Measurements from ENCODE around the gene MAP4K3. TPM values are rescaled to one million over a fixed set of nuclear protein-coding genes. Genes with fewer than 3 reads are reported as not detected.

Gene MAP4K3
- total RNA-seq, 1 experiment from 2014 or later, result 35.5 TPM

- Histone ChIP-seq H3K4me1 (ENCODE audit: insufficient read depth, low read length, poor library complexity, severe bottlenecking) (peaks cover 17% of the 10 kb centered on the region), H3K4me3 (ENCODE audit: low read depth, low read length, poor library complexity, severe bottlenecking) (no peak overlapping the region), H3K36me3 (ENCODE audit: insufficient read depth, low read length, poor library complexity, severe bottlenecking) (no peaks in the 10 kb centered on the region), H3K27ac (ENCODE audit: low read depth, low read length, poor library complexity, severe bottlenecking) (no peak overlapping the region), H3K9me3 (ENCODE audit: low read depth, low read length, poor library complexity, severe bottlenecking) (no peaks in the 10 kb centered on the region), H3K27me3 (replicated peaks; ENCODE audit: insufficient read depth, low read depth, low read length, poor library complexity) (no peaks in the 10 kb centered on the region)
- no peak for TF ChIP-seq EZH2 (IDR thresholded peaks at IDR 0.05; ENCODE audit: borderline replicate concordance, low read depth, low read length, poor library complexity, severe bottlenecking)
- TF ChIP-seq CTCF (conservative IDR thresholded peaks at IDR 0.05; ENCODE audit: low read depth, low read length), result peak; percentile 72
- ChIA-PET CTCF (interaction anchor here (0.7 to 1.6 kb wide), 4 partner anchors 22 to 350 kb away, joined by 4 to 6 read pairs (median 4); no protein-coding TSS in a partner anchor), POLR2A (ENCODE audit: low non-redundant PET) (interaction anchor here (0.7 kb wide), 1 partner anchor 259 kb away, joined by 3 read pairs; no protein-coding TSS in a partner anchor)
- intact Hi-C loops (cut with micrococcal nuclease; ENCODE audit: unreplicated experiment), result loop anchor here (5.0 to 10.0 kb wide), 3 partner anchors 132 to 352 kb away; no protein-coding TSS in a partner anchor
- BruUV-seq (replicated peaks), result no TSS peak
- DNase-seq (ENCODE audit: low spot score), result peak; percentile 63
These were observed 57.2 kb downstream of the MAP4K3 start for GRCh38 chr2:39379643-39380524.

- CTCF ChIA-PET, result interaction anchor here (1.3 to 1.6 kb wide), 3 partner anchors 132 to 351 kb away, joined by 4 to 6 read pairs (median 5); no protein-coding TSS in a partner anchor
- TF ChIP-seq CTCF (conservative IDR thresholded peaks at IDR 0.05; ENCODE audit: low read depth, low read length) (no peak), EZH2 (IDR thresholded peaks at IDR 0.05; ENCODE audit: borderline replicate concordance, low read depth, low read length, poor library complexity, severe bottlenecking) (no peak)
- no peak overlapping the region for H3K27ac ChIP-seq (ENCODE audit: low read depth, low read length, poor library complexity, severe bottlenecking)
- H3K9me3 ChIP-seq (ENCODE audit: low read depth, low read length, poor library complexity, severe bottlenecking), result no peaks in the 10 kb centered on the region
- H3K27me3 ChIP-seq (replicated peaks; ENCODE audit: insufficient read depth, low read depth, low read length, poor library complexity), result no peaks in the 10 kb centered on the region
- H3K4me1 ChIP-seq (ENCODE audit: insufficient read depth, low read length, poor library complexity, severe bottlenecking), result peaks cover 17% of the 10 kb centered on the region
- no peak for DNase-seq (ENCODE audit: low spot score)
- intact Hi-C loops (cut with micrococcal nuclease; ENCODE audit: unreplicated experiment), result loop anchor here (5.0 to 10.0 kb wide), 2 partner anchors 316 to 353 kb away; no protein-coding TSS in a partner anchor
- BruUV-seq (replicated peaks), result no TSS peak
- H3K36me3 ChIP-seq (ENCODE audit: insufficient read depth, low read length, poor library complexity, severe bottlenecking), result no peaks in the 10 kb centered on the region
- no peak overlapping the region for H3K4me3 ChIP-seq (ENCODE audit: low read depth, low read length, poor library complexity, severe bottlenecking)
- POLR2A ChIA-PET (ENCODE audit: low non-redundant PET), result no interaction called here
These were observed 58.1 kb downstream of the MAP4K3 start for GRCh38 chr2:39378968-39379367.

DNA sequence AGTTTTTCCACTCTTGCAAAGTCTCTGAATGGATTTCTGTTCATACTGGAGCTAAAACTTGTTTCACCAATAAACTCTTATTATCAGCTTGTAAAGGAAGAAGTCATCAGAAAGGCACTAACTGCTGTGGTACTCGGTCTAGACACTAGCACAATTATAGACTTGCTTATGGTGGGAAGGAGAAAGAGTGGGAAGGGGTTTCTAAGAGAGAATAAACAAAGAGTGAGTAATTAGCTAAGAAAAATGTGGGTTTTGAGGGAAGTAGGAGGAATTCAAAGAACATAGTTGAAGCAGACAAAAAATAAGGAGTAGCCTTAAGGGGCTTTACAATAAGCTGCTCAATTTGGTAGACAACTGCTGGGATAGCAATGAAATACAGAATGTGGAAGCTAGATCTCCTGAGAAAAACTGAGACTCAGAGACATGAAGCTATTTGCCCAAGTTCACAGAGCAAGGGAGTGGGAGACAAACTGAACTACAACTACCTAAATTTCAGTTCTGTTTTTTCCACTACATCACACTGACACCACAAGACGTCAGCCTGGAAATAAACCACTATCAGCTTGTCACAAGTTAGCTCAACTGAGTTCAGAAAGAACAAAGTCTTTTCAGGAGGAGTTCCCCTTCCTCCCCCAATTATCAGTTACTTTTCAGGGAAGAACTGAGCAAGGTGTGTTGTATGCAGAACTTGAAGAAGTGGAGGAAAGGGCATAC is 59.7 kb downstream of the MAP4K3 start:
- H3K36me3 ChIP-seq (ENCODE audit: insufficient read depth, low read length, poor library complexity, severe bottlenecking), result no peaks in the 10 kb centered on the region
- TF ChIP-seq EZH2 (IDR thresholded peaks at IDR 0.05; ENCODE audit: borderline replicate concordance, low read depth, low read length, poor library complexity, severe bottlenecking), result no peak
- no peak for TF ChIP-seq CTCF (conservative IDR thresholded peaks at IDR 0.05; ENCODE audit: low read depth, low read length)
- CTCF ChIA-PET, result no interaction called here
- no peak for DNase-seq (ENCODE audit: low spot score)
- H3K9me3 ChIP-seq (ENCODE audit: low read depth, low read length, poor library complexity, severe bottlenecking), result peaks cover 12% of the 10 kb centered on the region
- no peaks in the 10 kb centered on the region for H3K27me3 ChIP-seq (replicated peaks; ENCODE audit: insufficient read depth, low read depth, low read length, poor library complexity)
- intact Hi-C loops (cut with micrococcal nuclease; ENCODE audit: unreplicated experiment), result loop anchor here (5.0 to 10.0 kb wide), 2 partner anchors 317 to 355 kb away; no protein-coding TSS in a partner anchor
- H3K27ac ChIP-seq (ENCODE audit: low read depth, low read length, poor library complexity, severe bottlenecking), result no peak overlapping the region
- POLR2A ChIA-PET (ENCODE audit: low non-redundant PET), result no interaction called here
- no peak overlapping the region for H3K4me3 ChIP-seq (ENCODE audit: low read depth, low read length, poor library complexity, severe bottlenecking)
- H3K4me1 ChIP-seq (ENCODE audit: insufficient read depth, low read length, poor library complexity, severe bottlenecking), result peaks cover 17% of the 10 kb centered on the region
- no TSS peak for BruUV-seq (replicated peaks)

All from A673 (cell line).